MCF 10A (cell line): ENCODE results near the gene TMEM134. TPM values are rescaled to one million over a fixed set of nuclear protein-coding genes. Genes with fewer than 3 reads are reported as not detected.

ENCODE experiments used
- BruUV-seq: library from RNA; stranded (reverse); fragments of 400-500 nt; replicated peaks from 2 replicates; lab custom pipeline; 2021; lab: Mats Ljungman, UMichigan
- CTCF ChIA-PET: fragments of 300-600 bp; sonication (Branson Sonifier 250); formaldehyde crosslinking; extraction: SDS; loops from one replicate; lab custom pipeline; 2021; ENCODE audit warnings: antibody characterized with exemption, inconsistent platforms; lab: Yijun Ruan, JAX
- POLR2A ChIA-PET: fragments of 300-600, 350-650 bp; sonication (Branson Sonifier 250); formaldehyde crosslinking; extraction: SDS; loops from one replicate; lab custom pipeline; 2020; ENCODE audit warnings: antibody characterized with exemption, inconsistent platforms; lab: Yijun Ruan, JAX
- DNase-seq: peaks from one replicate; pipeline ENCODE4 v3.0.0-alpha.2; 2018; ENCODE audit not compliant: unreplicated experiment
- H3K27ac Mint-ChIP-seq: one replicate; pipeline ENCODE4 v1.8.0; 2022; ENCODE audit warnings: mild to moderate bottlenecking, low read depth, mixed read lengths; ENCODE audit not compliant: unreplicated experiment
- H3K27me3 Mint-ChIP-seq: one replicate; pipeline ENCODE4 v1.8.0; 2022; ENCODE audit warnings: mixed read lengths; ENCODE audit not compliant: insufficient read depth, unreplicated experiment
- H3K36me3 Mint-ChIP-seq: one replicate; pipeline ENCODE4 v1.8.0; 2022; ENCODE audit warnings: mild to moderate bottlenecking, moderate library complexity, mixed read lengths; ENCODE audit not compliant: insufficient read depth, unreplicated experiment
- H3K4me1 Mint-ChIP-seq: one replicate; pipeline ENCODE4 v1.8.0; 2022; ENCODE audit warnings: mixed read lengths; ENCODE audit not compliant: insufficient read depth, unreplicated experiment
- H3K4me3 Mint-ChIP-seq: one replicate; pipeline ENCODE4 v1.8.0; 2022; ENCODE audit warnings: mild to moderate bottlenecking, moderate library complexity, mixed read lengths; ENCODE audit not compliant: unreplicated experiment
- H3K9me3 Mint-ChIP-seq: one replicate; pipeline ENCODE4 v1.8.0; 2022; ENCODE audit warnings: mixed read lengths; ENCODE audit not compliant: unreplicated experiment
- CTCF ChIP-seq: fragments of 200-600 bp; IDR thresholded peaks from one replicate; pipeline ENCODE4 v1.8.0; 2022; ENCODE audit warnings: antibody characterized with exemption, mild to moderate bottlenecking; ENCODE audit not compliant: unreplicated experiment
- intact Hi-C: fragments of 100-400 bp; cut with micrococcal nuclease; formaldehyde crosslinking; loops from 2 replicates; pipeline ENCODE4 v1.14.1; 2022
- total RNA-seq: library from RNA; stranded (reverse); gene quantifications from 2 replicates; pipeline ENCODE4 v1.2.3, GENCODE V29; 2022

Gene TMEM134
- total RNA-seq, 1 experiment from 2014 or later, result 49.7 TPM

DNA sequence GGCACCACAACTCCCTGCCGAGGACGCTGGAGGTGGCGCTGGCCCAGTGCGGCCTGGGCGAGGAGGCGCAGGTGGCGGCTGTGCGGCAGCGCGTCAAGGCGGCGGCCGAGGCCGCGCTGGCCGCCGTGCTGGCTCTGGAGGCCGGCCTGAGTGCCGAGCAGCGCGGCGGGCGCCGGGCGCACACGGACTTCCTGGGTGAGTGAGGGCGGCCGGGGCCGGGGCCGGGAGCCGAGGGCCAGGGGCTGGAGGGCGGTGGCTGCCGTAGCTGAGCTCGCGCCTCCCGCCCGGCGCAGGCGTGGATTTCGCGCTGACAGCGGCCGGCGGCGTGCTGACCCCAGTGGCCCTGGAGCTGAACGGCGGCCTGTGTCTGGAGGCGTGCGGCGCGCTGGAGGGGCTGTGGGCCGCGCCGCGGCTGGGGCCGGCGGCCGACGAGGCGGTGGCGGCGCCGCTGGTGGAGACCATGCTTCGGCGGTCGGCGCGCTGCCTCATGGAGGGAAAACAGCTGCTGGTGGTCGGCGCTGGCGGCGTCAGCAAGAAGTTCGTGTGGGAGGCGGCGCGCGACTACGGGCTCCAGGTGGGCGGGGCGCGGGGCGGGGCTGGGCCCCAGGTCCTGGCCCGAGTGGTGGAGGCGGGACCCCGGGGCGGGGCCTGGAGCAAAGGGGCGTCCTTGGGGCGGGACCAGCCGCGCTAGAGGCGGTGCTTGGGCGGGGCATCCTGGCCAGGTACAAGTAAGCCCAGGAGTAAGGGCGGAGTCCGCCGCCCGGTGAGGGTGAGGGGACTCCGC lies 48.2 kb downstream of the TMEM134 start:
- peak; percentile 94 for DNase-seq
- H3K9me3 Mint-ChIP-seq, result no peaks in the 10 kb centered on the region
- no TSS peak for BruUV-seq
- intact Hi-C loops, result no loop called here
- TF ChIP-seq CTCF, result no peak
- no peaks in the 10 kb centered on the region for H3K36me3 Mint-ChIP-seq
- H3K27ac Mint-ChIP-seq, result no peak overlapping the region
- H3K4me3 Mint-ChIP-seq, result peak overlapping the region; percentile 74
- H3K4me1 Mint-ChIP-seq, result peaks cover 20% of the 10 kb centered on the region
- POLR2A ChIA-PET, result interaction anchor here (1.0 to 3.3 kb wide), 11 partner anchors 8 to 163 kb away, joined by 3 to 27 read pairs (median 8); partner anchors contain the start of genes GSTP1, PPP1CA, RAD9A and RPS6KB2
- CTCF ChIA-PET, result interaction anchor here (0.6 to 1.3 kb wide), 2 partner anchors 45 to 69 kb away, joined by 3 read pairs; no protein-coding TSS in a partner anchor
- no peaks in the 10 kb centered on the region for H3K27me3 Mint-ChIP-seq

- intact Hi-C loops, result no loop called here
- no peak for TF ChIP-seq CTCF
- BruUV-seq, result no TSS peak
Measured at GRCh38 chr11:67420147-67420645, 48.9 kb downstream of the TMEM134 start.

DNA sequence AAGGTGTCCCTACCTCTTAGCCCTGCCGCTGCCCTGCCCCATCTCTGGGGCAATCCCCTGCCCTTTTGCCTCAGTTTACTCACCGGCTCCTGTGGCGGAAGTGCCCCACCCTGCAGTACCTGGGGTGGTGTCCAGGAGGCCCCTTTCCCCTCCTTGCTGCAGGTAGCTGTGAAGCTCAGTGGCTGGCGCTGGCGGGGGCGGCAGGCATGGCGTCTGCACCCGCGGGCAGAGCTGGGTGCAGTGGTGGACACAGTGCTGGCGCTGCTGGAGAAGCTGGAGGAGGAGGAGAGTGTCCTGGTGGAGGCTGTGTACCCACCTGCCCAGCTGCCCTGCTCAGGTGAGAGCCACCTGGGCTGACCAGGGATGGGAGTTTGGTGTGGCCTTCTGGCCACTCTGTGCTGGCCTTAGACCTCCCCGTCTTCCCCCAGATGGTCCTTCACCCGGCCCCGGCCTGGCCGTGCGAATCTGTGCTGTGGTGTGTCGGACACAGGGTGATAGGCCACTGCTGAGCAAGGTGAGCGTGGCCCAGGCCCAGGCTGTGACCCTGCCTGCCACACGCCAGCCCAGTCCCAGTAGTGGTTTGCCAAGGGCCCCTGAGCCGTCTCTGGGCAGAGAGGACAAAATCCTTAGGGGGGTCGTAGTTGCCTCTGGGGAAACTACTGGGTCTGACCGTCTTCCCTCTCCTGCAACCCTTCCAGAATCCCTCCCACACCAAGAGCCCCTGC lies 49.6 kb downstream of the TMEM134 start:
- H3K4me3 Mint-ChIP-seq, result peak overlapping the region; percentile 74
- intact Hi-C loops, result no loop called here
- H3K9me3 Mint-ChIP-seq, result no peaks in the 10 kb centered on the region
- POLR2A ChIA-PET, result interaction anchor here (0.6 to 3.3 kb wide), 13 partner anchors 10 to 1041 kb away, joined by 3 to 27 read pairs (median 6); partner anchors contain the start of genes GSTP1, PPP1CA, PPP6R3 and RAD9A
- CTCF ChIA-PET, result interaction anchor here (0.6 to 1.3 kb wide), 3 partner anchors 48 to 198 kb away, joined by 3 read pairs; no protein-coding TSS in a partner anchor
- H3K27ac Mint-ChIP-seq, result no peak overlapping the region
- no peaks in the 10 kb centered on the region for H3K36me3 Mint-ChIP-seq
- TF ChIP-seq CTCF, result no peak
- no TSS peak for BruUV-seq
- peaks cover 20% of the 10 kb centered on the region for H3K4me1 Mint-ChIP-seq
- DNase-seq, result no peak
- no peaks in the 10 kb centered on the region for H3K27me3 Mint-ChIP-seq

More at GRCh38 chr11:67420147-67420645, 48.9 kb downstream of the TMEM134 start:
- POLR2A ChIA-PET, result interaction anchor here (0.6 to 3.3 kb wide), 14 partner anchors 9 to 1040 kb away, joined by 3 to 27 read pairs (median 6); partner anchors contain the start of genes GSTP1, PPP1CA, PPP6R3 and RAD9A
- peak overlapping the region; percentile 74 for H3K4me3 Mint-ChIP-seq
- DNase-seq, result no peak
- CTCF ChIA-PET, result interaction anchor here (0.6 to 1.3 kb wide), 4 partner anchors 46 to 199 kb away, joined by 3 read pairs; no protein-coding TSS in a partner anchor
- H3K4me1 Mint-ChIP-seq, result peaks cover 20% of the 10 kb centered on the region
- no peaks in the 10 kb centered on the region for H3K9me3 Mint-ChIP-seq
- H3K27me3 Mint-ChIP-seq, result no peaks in the 10 kb centered on the region
- H3K27ac Mint-ChIP-seq, result no peak overlapping the region
- no peaks in the 10 kb centered on the region for H3K36me3 Mint-ChIP-seq
